ENCODE measurements around the gene POPDC2. TPM values are rescaled to one million over a fixed set of nuclear protein-coding genes. Genes with fewer than 3 reads are reported as not detected.

Gene POPDC2
- total RNA-seq, 2 donors from 2014 or later: 1.1 to 13.9 TPM

- no peak for DNase-seq
- intact Hi-C loops (cut with DNase I, micrococcal nuclease): no loop called here
- ATAC-seq: no peak
Observed at GRCh38 chr3:119647171-119647570, 13.2 kb downstream of the POPDC2 start.

- no peak for ATAC-seq
- DNase-seq: no peak
- intact Hi-C loops (cut with DNase I, micrococcal nuclease): no loop called here
Observed at GRCh38 chr3:119645813-119646212, 14.6 kb downstream of the POPDC2 start.

- intact Hi-C loops (cut with DNase I, micrococcal nuclease): no loop called here
Observed at GRCh38 chr3:119644481-119644880, 15.9 kb downstream of the POPDC2 start.

DNA sequence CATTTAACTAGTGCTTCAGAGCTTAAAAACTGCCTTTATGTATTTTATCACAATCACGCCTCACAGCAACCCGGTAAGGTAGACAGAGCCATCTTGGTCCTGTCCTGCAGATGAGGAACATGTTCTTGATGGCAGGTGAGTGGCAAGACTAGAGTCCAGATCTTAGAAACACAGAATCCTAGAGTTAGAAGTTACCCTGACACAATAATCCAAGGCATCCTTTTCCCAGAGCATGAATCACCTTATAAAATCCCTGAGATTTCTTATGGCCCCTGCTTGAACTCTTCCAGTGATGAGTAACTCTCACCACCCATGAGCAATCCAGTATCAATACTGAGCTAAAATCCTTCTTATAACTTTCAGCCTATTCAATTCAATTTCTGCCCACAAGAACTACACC, 16.9 kb downstream of the POPDC2 start:
- no peak for ATAC-seq
- intact Hi-C loops (cut with DNase I, micrococcal nuclease): no loop called here
- no peak for DNase-seq

More at GRCh38 chr3:119644481-119644880, 15.9 kb downstream of the POPDC2 start:
- DNase-seq (no peak), ATAC-seq (no peak)

DNA sequence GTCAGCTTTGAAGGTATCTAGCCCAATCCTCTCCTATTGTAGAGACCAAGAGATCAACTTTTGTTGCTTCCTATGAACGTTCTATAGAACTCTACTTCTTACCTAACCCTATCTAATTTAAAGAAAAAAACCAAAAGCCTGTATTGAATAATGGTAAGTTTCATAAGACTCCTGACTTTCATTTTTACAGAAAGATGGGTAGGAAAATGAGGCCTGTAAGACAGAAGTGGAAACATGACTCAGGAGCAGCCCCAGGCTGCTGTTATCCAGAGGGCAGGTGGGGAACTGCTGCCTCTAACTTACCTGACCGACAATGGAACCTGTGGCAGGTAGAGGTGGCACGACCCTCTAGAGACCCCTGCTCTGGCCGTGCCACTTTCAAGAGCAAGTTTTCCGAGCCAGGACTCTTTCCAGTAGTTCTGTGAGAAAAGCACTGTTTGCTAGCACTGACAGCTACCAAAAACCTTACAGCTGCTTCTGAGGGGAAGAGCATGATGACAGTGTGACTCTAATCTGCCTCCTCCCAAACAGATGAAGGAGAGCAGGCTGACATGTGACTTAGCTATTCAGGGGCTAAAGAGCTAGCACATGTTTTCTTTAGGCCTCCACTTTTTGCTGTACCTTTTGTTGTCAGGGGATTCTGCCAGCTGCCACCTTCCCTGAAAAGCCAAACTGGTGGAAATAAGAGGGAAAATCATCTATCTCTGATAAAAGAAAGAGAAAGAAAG, 17.5 kb downstream of the POPDC2 start:
- no peak for DNase-seq
- no peak for ATAC-seq

DNA sequence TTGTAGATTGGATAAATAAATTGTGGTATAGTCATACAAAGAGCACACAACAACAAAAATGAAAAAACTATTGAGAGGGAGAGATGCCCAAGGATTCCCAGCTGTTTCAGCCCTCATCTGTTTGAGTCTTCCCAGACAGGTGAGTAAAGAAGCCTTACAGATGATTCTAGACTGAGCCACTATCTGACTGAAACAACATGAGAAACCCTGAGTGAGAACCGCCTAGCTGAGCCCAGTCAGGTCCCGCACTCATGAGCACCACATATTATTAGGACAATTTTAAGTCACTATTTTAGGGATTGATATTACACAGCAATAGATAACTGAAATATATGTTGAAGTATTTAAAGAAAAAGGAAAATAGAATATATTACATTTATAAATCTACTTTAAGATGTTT, 19.0 kb downstream of the POPDC2 start:
- intact Hi-C loops (cut with DNase I, micrococcal nuclease): no loop called here
- DNase-seq: no peak
- ATAC-seq: no peak

More for the DNA sequence above, 17.5 kb downstream of the POPDC2 start:
- intact Hi-C loops (cut with DNase I, micrococcal nuclease): no loop called here

- ATAC-seq: no peak
- no peak for DNase-seq
- intact Hi-C loops (cut with DNase I, micrococcal nuclease): no loop called here
Observed at GRCh38 chr3:119639494-119640350, 20.7 kb downstream of the POPDC2 start.

- DNase-seq (no peak), ATAC-seq (peak; percentile 13)
- intact Hi-C loops (cut with DNase I, micrococcal nuclease): no loop called here
Observed at GRCh38 chr3:119637679-119638477, 22.5 kb downstream of the POPDC2 start.

DNA sequence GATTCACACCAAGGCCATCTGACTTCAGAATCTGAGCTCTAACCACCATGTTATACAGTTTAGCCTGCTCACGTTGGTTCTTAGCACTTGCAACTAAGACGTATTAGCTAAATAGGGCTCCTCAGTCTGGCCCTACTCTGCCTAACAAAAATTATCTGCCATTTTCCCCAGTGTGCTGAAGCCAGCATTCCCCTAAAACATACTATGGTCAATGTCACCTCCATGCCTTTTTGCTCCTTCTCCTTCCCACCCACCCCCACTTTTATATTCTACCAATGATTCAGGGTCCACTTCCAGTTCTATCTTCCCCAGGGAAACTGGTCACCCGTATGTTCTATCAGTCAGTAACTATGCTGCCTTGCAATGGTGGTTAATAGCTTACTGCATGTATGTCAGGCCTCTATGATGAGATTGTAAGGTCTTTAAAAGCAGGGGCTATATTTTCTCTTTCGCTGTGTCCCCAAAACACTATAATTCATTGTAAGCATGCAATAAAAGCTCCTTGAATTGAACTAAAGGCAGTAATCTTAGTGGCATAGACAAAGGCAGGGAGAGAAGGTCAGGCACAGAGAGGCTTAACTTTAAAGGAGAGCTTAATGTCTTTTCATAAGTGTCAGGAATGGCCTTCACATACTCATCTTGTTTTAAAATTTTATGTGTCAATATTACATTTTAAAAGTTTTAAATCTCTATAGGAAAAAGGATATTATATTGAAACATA, 23.3 kb downstream of the POPDC2 start:
- intact Hi-C loops (cut with DNase I, micrococcal nuclease): no loop called here
- no peak for DNase-seq
- ATAC-seq: no peak

DNA sequence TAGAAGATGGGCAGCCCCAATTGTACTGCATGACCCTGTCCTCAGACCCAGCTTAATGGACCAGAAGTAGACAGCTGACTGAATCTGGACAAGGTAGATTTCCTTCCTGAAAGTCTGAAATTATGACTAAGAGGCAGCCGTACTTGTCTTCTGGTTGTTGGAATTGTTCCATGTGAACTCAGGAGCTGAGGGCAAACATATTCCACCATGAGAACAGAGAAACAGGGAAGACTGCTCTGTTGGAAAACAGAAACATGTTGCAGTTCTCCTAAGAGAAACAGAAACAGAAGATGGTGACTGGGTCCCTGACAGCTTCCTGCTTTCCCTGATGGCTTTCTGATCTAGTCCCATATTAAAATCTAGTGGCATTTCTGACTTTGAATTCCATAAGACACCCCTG, 24.1 kb downstream of the POPDC2 start:
- DNase-seq (no peak), ATAC-seq (no peak)
- intact Hi-C loops (cut with DNase I, micrococcal nuclease): no loop called here

- intact Hi-C loops (cut with DNase I, micrococcal nuclease): no loop called here
- ATAC-seq (no peak), DNase-seq (no peak)
Observed at GRCh38 chr3:119635719-119636118, 24.7 kb downstream of the POPDC2 start.

- intact Hi-C loops (cut with DNase I, micrococcal nuclease): no loop called here
- DNase-seq (no peak), ATAC-seq (no peak)
Observed at GRCh38 chr3:119632829-119633228, 27.6 kb downstream of the POPDC2 start.

DNA sequence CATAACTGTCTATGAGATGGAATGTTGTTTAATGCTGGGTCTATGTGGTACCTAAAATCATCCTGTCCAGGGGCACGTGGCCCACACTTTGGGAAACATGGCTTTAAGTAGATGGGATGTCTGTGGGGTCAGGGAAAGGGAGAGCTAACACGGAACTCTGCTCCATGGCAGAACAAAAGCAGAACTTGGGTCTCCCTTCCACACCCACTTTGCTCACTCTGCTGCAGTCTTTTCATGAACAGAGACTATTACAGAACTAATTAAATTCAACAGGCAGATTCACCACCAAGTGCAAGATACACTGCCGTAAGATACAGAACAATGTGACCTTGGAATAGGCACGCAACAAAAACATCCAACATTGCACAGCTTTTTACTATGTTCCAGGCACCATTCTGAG, 28.2 kb downstream of the POPDC2 start:
- ATAC-seq: no peak
- intact Hi-C loops (cut with DNase I, micrococcal nuclease): no loop called here
- no peak for DNase-seq

- DNase-seq: no peak
- intact Hi-C loops (cut with DNase I, micrococcal nuclease): no loop called here
Observed at GRCh38 chr3:119631516-119631915, 28.9 kb downstream of the POPDC2 start.

GRCh38 chr3:119630880-119631329, 29.5 kb downstream of the POPDC2 start:
- DNase-seq: no peak
- intact Hi-C loops (cut with DNase I, micrococcal nuclease): no loop called here
- ATAC-seq: no peak

More at GRCh38 chr3:119631516-119631915, 28.9 kb downstream of the POPDC2 start:
- ATAC-seq: no peak

GRCh38 chr3:119630128-119630879, 30.1 kb downstream of the POPDC2 start:
- ATAC-seq (no peak), DNase-seq (no peak)
- intact Hi-C loops (cut with DNase I, micrococcal nuclease): no loop called here

- DNase-seq (no peak), ATAC-seq (no peak)
- intact Hi-C loops (cut with DNase I, micrococcal nuclease): no loop called here
Observed at GRCh38 chr3:119628816-119629445, 31.5 kb downstream of the POPDC2 start.

GRCh38 chr3:119628390-119628789, 32.0 kb downstream of the POPDC2 start:
- DNase-seq (no peak), ATAC-seq (no peak)
- intact Hi-C loops (cut with DNase I, micrococcal nuclease): no loop called here
